ENCODE measurements around the gene CHD3.
"Not testable (repeated sequence)": the region's sequence is repeated elsewhere in the genome, so short reads cannot be mapped to it uniquely, and the experiment has no call there.

Gene CHD3

DNA sequence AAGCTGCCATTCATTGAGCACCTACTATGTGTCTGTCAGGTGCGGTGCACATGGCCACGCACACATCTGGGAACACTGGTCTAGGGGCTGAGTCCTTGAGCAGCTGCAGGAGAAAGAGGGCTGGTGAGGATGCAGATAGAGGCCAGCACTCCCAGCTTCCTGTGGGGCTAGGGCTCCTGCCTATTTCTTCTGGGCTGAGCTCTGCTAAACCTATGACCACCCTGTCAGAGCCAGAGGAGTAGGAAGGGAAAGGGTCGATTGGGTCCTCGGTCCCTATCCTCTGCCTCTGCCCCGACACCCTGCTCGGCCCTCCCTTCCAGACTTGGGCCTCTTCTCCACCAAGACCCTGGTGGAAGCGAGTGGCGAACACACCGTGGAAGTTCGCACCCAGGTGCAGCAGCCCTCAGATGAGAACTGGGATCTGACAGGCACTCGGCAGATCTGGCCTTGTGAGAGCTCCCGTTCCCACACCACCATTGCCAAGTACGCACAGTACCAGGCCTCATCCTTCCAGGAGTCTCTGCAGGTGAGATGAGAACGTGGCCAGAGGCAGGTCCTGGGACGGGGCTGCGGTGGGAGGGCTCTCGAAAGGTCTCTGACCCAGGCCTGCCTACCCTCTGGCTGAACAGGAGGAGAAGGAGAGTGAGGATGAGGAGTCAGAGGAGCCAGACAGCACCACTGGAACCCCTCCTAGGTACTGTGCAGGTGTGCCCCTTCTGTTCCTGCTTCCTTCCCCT is 37.7 kb upstream of the CHD3 start:
- no peak for DNase-seq

GRCh38 chr17:7851438-7852261 is 36.9 kb upstream of the CHD3 start:
- peak; percentile 96 for DNase-seq

GRCh38 chr17:7852262-7852670 is 36.3 kb upstream of the CHD3 start:
- DNase-seq = no peak

DNA sequence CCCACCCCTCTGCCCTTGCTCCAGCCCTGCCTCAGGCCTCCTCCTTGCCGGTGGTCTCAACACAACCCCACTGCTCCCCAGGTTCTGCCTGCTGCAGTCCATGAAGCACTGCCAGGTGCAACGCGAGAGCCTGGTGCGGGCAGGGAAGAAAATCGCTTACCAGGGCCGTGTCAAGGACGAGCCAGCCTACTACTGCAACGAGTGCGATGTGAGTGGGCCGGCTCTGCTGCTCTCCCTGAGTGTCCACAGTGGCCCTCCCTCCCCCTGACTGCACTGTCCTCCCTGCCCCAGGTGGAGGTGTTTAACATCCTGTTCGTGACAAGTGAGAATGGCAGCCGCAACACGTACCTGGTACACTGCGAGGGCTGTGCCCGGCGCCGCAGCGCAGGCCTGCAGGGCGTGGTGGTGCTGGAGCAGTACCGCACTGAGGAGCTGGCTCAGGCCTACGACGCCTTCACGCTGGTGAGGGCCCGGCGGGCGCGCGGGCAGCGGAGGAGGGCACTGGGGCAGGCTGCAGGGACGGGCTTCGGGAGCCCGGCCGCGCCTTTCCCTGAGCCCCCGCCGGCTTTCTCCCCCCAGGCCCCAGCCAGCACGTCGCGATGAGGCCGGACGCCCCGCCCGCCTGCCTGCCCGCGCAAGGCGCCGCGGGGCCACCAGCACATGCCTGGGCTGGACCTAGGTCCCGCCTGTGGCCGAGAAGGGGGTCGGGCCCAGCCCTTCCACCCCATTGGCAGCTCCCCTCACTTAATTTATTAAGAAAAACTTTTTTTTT is 35.5 kb upstream of the CHD3 start:
- DNase-seq = no peak

GRCh38 chr17:7853691-7854038 is 34.9 kb upstream of the CHD3 start:
- no peak for DNase-seq

DNA sequence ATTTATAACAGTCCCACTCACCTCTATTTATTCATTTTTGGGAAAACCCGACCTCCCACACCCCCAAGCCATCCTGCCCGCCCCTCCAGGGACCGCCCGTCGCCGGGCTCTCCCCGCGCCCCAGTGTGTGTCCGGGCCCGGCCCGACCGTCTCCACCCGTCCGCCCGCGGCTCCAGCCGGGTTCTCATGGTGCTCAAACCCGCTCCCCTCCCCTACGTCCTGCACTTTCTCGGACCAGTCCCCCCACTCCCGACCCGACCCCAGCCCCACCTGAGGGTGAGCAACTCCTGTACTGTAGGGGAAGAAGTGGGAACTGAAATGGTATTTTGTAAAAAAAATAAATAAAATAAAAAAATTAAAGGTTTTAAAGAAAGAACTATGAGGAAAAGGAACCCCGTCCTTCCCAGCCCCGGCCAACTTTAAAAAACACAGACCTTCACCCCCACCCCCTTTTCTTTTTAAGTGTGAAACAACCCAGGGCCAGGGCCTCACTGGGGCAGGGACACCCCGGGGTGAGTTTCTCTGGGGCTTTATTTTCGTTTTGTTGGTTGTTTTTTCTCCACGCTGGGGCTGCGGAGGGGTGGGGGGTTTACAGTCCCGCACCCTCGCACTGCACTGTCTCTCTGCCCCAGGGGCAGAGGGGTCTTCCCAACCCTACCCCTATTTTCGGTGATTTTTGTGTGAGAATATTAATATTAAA is 34.4 kb upstream of the CHD3 start:
- DNase-seq = no peak

DNA sequence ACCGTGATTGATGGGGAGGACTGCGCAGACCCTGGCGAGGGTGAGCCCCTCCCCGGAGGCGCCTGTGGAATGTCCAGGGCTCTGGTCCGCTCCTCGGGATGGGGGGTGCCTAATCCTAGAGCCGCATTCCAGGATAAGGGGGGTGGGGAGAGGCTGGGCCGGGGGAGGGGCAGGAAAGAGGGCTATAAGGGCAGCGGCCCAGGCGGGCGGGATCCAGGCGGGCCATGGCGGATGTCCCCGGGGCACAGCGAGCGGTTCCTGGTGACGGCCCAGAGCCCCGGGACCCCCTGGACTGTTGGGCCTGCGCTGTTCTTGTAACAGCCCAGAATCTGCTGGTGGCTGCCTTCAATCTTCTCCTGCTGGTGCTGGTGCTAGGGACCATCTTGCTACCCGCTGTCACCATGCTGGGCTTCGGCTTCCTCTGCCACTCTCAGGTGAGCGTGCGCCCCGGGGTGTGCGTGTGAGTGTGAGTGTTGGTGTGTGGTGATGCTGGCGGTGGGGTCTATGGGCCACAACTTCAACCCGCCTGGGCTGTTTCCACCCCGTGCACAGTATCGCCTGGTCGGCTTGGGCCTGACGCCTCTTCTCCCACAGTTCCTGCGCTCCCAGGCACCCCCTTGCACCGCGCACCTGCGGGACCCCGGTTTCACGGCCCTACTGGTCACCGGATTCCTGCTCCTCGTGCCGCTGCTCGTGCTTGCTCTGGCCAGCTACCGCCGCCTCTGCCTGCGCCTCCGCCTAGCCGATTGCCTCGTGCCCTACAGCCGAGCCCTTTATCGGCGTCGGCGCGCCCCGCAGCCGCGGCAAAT is 33.5 kb upstream of the CHD3 start, which contains the start of gene TMEM88:
TMEM88 (plus strand) TSS at position 216 of the 809 bp plus-strand sequence; CDS start at position 225, 9 bp downstream.
- no peak for DNase-seq

- DNase-seq = peak; percentile 54
Observed at GRCh38 chr17:7855660-7856010, 33.0 kb upstream of the CHD3 start.

DNA sequence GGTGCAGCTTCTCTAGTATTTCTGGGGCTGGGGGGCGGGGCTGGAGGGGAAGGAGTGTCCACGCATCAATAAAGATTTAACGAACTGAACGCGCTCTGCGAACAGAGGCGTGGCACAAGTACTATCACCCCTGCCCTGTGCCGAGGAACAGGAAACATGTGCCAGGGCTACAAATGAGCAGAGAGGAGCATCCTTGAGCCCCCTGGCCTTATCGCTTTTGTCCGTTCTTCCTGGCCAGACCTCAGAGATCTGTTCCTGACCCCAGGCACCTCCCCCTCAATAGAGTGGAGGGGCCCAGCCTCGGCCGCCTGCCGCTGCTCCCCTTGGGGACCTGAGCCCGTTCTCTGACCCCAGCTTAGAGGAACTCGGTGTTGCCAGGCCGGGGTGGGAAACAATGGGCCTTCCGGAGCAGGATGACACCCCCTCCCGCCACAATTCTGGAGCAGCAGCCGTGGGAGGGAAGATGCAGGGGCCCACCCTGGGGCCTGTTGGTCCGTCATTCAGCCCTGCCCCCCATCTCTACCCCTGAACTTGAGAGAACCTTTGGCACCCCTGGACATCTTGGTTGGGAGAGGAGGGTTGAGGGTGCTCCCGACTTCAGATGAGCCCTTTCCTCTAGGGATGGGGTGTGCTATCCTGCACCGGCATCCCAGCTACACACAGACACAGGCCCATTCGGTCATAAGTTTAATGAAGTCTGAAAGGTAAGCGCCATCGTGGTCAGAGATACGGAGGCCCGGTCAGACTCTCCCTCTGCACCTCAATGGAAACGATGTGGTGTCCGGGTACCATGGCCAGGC is 32.4 kb upstream of the CHD3 start:
- DNase-seq = peak; percentile 62

DNA sequence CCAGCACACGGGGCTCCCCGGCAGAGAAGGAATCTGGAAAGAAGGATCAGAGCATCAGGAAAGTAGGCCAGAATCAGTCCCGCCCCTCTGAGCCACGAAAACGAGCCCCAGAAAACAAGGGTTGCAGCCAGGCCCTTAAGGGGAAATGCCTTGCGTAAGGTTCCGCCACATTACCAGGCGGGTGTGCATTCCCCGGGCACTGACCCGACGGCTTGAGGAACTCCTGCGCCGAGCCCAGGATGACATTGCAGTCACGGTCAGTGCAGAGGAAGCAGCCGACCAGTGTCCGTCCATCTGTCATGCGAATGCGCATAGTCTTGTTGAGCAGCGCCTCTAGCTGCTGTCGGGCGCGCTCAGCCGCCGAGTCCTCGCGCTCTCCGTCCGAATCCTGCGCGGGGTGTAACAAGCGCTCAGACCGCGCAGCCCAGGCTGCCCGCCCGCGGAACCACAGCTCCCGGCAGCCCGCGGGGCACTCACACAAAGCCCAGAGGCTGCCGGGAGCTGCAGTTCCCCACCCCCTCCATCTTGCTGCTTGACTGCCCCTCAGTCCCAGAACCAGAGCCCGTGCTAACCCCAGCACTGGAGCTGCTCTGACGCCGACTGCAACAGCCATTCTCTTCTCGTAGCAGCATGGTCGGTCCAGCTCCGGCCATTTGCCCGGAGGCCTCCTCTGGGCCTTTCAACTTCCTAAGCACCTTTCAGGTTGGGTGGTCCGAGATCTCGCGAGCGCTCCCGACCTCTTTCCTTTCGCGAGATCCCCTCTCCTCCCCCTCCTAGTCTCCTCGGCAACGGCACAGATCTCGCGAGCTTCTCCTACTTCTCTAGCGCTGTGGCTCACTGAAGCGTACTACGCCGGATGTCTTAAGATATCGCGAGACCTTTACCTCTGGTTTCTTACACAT is 31.5 kb upstream of the CHD3 start, which contains the start of gene NAA38:
NAA38 (minus strand) TSS at position 749 of the 902 bp plus-strand sequence; CDS start at position 653, 96 bp downstream.
- DNase-seq = peak; percentile 93

- peak; percentile 90 for DNase-seq
Observed at GRCh38 chr17:7857713-7858521, 30.7 kb upstream of the CHD3 start, which contains the start of gene CYB5D1. Gene CYB5D1, plus strand, starts transcription at chr17:7858003. Its CDS starts 132 bp downstream, at chr17:7858135.

- DNase-seq = peak; percentile 69
Observed at GRCh38 chr17:7858522-7858810, 30.1 kb upstream of the CHD3 start.

- no peak for DNase-seq
Observed at GRCh38 chr17:7859028-7859427, 29.6 kb upstream of the CHD3 start.

DNA sequence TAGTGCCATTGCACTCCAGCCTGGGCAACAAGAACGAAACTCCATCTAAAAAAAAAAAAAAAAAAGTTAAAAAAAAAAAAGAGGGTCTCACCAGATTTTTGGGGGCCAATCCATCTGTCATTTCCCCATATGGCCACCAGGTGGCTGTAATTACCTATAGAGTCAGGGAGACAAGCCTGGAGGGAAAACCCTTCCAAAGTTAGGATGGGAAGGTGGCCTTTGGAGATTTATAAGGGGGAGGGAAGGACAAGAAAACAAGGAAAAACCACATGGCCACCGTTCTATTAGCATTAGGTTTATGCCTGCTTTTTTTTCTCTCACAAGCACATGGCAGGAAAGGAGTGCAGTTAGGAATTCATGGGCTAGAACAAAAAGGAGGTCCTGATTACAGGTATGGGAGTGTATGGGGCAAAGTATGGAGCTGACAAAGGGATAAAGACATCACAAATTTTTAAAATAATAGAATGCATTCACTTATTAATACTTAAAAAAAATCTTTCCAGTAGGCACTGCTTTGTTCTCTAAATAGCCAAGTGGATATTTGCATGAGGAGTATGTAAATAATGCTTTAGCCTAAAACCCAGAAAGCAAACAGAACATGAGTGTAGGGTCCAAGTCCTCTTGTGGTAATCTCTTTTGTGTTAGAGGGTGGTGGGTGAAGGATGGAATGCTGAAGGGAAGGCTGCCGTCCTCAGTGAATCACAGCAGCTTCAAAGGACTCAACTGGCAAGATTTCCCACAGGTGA is 25.7 kb upstream of the CHD3 start:
- DNase-seq = no peak

DNA sequence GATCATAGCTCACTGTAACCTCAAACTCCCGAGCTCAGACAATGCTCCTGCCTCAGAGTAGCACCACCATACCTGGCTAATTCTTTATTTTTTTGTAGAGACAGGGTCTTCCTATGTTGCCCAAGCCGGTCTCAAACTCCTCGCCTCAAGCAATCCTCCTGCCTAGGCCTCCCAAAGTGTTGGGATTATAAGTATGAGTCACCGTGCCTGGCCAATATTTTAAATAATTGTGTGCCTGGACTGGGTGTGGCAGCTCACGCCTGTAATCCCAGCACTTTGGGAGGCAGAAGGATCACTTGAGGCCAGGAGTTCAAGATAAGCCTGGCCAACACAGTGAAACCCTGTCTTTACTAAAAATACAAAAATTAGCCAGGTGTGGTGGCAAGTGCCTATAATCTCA is 24.2 kb upstream of the CHD3 start:
- DNase-seq = not testable (repeated sequence)

DNA sequence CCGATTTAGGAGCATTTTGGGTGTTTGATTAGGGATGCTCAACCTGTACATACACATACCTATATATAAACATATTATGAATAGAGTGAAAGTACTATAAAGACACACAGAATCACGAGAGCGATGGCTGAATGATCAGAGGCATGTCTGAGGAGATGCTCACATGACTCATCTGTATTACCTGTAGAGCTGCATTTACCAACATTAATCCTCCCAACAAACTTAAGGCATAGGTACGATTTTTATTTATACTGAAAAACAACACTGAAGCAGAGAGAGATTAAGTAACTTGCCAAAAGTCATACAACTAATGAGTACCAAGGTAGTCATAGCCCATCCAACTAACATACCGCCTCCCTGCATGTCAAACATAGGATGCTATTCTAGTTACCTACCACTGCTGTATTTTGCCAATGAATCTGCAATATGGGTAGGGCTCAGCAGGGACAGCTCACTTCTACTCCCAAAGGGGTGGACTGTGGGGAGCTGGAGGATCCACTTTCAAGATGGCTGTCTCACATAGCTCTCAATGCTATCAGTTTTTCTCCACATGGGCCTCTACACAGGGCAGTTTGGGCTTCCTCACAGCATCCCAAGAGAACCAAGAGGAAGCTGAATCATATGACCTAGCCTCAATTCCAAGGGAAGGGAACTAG is 23.5 kb upstream of the CHD3 start:
- no peak for DNase-seq

DNA sequence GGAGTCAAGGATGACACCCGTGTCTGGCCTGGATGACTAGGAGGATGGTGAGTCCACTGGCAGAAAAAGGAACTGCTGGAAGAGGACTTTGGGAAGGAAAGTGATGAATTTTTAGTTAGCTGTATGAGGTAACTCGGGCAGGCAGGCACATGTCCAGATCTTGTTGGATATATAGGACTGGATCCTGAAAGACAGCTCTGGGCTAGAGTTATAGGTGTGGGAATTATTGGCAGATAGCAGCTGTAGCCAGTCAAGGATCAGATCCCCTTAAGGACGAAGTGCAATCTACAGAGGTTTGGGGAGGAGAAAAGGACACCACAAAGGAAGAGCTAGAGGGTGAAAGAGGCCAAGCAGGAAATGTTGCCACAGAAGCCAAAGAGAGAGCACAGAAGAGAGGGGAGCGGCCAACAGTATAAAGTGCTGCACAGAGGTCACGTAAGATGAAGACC is 20.7 kb upstream of the CHD3 start:
- no peak for DNase-seq

GRCh38 chr17:7873051-7873450 is 15.5 kb upstream of the CHD3 start:
- DNase-seq = no peak

Measured in activated CD8-positive, alpha-beta memory T cell treated with anti-CD3 and anti-CD28 coated beads, Interleukin-2, amount 50 U/mL, for 48 hours (primary cell).